ENCODE data around the gene IGF2R.

The IGF2R gene

DNA sequence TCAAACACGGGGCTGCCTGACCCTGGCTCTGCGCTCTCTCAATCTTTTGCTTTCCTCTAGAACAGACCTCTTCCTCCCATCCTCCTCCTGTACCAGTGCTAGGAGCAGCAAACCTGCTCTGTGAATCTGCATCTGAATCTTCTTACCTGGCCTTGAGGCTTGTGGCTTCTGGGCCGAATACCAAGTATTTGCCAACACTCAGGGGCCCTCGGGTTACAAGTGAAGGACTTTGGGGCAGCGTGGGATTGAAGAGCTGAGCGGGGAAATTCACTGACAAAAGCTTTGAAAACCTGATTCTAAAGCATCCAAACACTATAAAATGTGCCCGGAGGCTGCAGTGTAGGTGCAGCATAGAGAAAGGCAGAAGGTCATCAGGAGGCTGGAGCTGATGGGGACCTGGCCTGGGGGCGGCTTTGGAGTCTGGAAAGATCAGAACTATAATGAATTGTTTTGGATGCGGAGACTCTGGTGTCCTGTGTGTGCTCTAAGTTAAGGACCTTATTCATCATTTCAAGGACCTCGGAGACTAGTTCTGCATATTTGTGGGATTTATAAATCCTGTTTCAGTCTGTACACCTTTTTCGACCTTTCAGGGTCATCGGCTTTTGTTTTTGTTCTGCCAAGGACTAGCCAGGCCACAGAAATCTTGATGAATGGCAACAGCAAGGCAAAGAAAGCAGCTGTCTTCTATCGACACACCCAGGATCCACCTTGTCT, 16.4 kb upstream of the IGF2R start:
- TF ChIP-seq EGR1 (IDR thresholded peaks at IDR 0.05) (no peak), CREB1 (IDR thresholded peaks at IDR 0.05; ENCODE audit: low read depth) (no peak), TEAD4 (IDR thresholded peaks at IDR 0.05) (no peak), ZBTB7A (IDR thresholded peaks at IDR 0.05; ENCODE audit: low read depth) (no peak), FOXM1 (IDR thresholded peaks at IDR 0.05; ENCODE audit: borderline replicate concordance, low read depth) (no peak), YY1 (IDR thresholded peaks at IDR 0.05; ENCODE audit: low read depth) (no peak), RAD21 (IDR thresholded peaks at IDR 0.05; ENCODE audit: low read depth) (no peak), EP300 (IDR thresholded peaks at IDR 0.05; ENCODE audit: borderline replicate concordance) (no peak)
- TF ChIP-seq, protein P1, sequence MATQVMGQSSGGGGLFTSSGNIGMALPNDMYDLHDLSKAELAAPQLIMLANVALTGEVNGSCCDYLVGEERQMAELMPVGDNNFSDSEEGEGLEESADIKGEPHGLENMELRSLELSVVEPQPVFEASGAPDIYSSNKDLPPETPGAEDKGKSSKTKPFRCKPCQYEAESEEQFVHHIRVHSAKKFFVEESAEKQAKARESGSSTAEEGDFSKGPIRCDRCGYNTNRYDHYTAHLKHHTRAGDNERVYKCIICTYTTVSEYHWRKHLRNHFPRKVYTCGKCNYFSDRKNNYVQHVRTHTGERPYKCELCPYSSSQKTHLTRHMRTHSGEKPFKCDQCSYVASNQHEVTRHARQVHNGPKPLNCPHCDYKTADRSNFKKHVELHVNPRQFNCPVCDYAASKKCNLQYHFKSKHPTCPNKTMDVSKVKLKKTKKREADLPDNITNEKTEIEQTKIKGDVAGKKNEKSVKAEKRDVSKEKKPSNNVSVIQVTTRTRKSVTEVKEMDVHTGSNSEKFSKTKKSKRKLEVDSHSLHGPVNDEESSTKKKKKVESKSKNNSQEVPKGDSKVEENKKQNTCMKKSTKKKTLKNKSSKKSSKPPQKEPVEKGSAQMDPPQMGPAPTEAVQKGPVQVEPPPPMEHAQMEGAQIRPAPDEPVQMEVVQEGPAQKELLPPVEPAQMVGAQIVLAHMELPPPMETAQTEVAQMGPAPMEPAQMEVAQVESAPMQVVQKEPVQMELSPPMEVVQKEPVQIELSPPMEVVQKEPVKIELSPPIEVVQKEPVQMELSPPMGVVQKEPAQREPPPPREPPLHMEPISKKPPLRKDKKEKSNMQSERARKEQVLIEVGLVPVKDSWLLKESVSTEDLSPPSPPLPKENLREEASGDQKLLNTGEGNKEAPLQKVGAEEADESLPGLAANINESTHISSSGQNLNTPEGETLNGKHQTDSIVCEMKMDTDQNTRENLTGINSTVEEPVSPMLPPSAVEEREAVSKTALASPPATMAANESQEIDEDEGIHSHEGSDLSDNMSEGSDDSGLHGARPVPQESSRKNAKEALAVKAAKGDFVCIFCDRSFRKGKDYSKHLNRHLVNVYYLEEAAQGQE (IDR thresholded peaks at IDR 0.05; ENCODE audit: low read depth), result no peak
- TF ChIP-seq, protein P2, sequence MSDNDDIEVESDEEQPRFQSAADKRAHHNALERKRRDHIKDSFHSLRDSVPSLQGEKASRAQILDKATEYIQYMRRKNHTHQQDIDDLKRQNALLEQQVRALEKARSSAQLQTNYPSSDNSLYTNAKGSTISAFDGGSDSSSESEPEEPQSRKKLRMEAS (IDR thresholded peaks at IDR 0.05), result no peak

DNA sequence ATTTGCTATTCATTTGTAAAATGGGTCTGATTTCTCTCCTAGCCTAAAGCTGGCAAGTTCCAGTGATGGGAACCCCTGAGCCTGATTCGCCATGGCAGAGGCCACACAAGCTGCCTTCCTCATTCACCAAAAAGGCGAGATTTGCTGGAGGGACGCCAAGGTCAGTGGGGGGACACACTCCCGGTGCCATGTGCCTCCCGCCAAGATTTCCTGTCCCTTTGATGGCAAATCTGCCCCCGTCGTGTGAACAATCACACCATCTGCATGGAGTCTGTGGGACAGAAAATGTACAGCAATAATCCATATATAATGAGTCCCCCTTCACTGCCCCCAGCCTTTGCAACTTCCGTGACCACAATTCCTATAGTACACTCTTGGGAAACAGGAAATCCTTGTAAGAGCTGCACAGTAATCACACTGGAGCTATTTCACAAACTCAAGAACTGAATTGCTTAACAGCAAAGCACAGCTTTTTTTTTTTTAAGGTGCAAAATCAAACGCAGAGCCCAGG, 15.7 kb upstream of the IGF2R start:
- TF ChIP-seq CEBPB (IDR thresholded peaks at IDR 0.05), result no peak
- TF ChIP-seq TAF1 (IDR thresholded peaks at IDR 0.05; ENCODE audit: low read depth), result no peak
- no peak for TF ChIP-seq TEAD4 (IDR thresholded peaks at IDR 0.05)
- no peak for TF ChIP-seq FOXM1 (IDR thresholded peaks at IDR 0.05; ENCODE audit: borderline replicate concordance, low read depth)
- no peak for TF ChIP-seq YY1 (IDR thresholded peaks at IDR 0.05; ENCODE audit: low read depth)
- TF ChIP-seq, protein P2 (IDR thresholded peaks at IDR 0.05), result no peak
- no peak for TF ChIP-seq CREB1 (IDR thresholded peaks at IDR 0.05; ENCODE audit: low read depth)
- no peak for TF ChIP-seq ZBTB7A (IDR thresholded peaks at IDR 0.05; ENCODE audit: low read depth)
- TF ChIP-seq TCF12 (IDR thresholded peaks at IDR 0.05; ENCODE audit: low read depth), result no peak
- no peak for TF ChIP-seq EP300 (IDR thresholded peaks at IDR 0.05; ENCODE audit: borderline replicate concordance)
- TF ChIP-seq, protein P1 (IDR thresholded peaks at IDR 0.05; ENCODE audit: low read depth), result no peak
- no peak for TF ChIP-seq EGR1 (IDR thresholded peaks at IDR 0.05)
- TF ChIP-seq RAD21 (IDR thresholded peaks at IDR 0.05; ENCODE audit: low read depth), result no peak
- TF ChIP-seq, protein P3, sequence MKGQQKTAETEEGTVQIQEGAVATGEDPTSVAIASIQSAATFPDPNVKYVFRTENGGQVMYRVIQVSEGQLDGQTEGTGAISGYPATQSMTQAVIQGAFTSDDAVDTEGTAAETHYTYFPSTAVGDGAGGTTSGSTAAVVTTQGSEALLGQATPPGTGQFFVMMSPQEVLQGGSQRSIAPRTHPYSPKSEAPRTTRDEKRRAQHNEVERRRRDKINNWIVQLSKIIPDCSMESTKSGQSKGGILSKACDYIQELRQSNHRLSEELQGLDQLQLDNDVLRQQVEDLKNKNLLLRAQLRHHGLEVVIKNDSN (IDR thresholded peaks at IDR 0.05), result no peak
- no peak for TF ChIP-seq NFIC (IDR thresholded peaks at IDR 0.05)

DNA sequence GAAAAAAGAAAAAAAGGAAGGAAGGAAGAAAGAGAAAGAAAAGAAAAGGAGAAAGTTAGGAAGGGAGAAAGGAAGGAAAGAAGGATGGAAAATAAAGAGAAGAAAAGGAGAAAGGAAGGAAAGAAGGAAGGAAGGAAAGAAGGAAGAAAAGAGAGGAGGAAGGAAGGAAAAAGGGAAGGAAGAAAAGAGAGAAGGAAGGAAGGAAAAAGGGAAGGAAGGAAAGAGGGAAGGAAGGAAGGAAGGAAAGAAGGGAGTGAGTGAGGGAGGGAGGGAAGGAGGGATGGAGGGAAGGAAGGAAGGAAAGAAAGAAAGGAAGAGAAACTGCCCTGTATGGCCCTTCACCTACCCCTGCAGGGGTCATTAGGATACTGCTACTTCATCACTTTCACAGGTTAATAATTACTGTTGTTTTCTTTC, 12.9 kb upstream of the IGF2R start:
- TF ChIP-seq TAF1 (IDR thresholded peaks at IDR 0.05; ENCODE audit: low read depth) (no peak), TEAD4 (IDR thresholded peaks at IDR 0.05) (no peak), YY1 (IDR thresholded peaks at IDR 0.05; ENCODE audit: low read depth) (no peak), TCF12 (IDR thresholded peaks at IDR 0.05; ENCODE audit: low read depth) (no peak), EP300 (IDR thresholded peaks at IDR 0.05; ENCODE audit: borderline replicate concordance) (no peak)
- TF ChIP-seq, protein P2 (IDR thresholded peaks at IDR 0.05), result no peak

DNA sequence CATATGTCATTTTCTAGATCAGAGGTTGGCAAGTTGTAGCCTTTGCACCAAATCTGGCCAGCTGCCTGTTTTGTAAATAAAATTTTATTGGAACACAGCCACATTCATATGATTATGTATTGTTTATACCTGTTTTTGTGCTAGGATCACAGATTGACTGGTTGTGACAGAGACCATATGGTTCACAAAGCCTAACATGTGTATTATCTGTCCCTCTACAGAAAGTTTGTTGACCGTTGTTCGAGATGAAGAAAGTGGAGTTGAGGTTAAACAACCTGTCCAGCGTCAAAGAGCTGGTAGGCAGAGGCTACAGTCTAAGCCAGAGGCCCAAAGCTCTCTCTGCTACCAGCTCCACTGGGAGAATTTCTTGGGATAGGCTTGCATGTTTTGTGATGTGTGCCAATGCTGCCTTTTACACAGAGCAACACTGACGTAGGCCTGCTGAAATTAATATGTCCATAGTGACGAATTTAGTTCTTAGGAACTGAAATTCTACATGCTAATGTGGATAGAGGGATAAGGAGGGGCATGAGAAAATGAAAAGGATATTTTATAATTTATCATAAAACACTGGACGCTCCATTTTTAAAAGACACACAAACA, 11.7 kb upstream of the IGF2R start:
- TF ChIP-seq FOXM1 (IDR thresholded peaks at IDR 0.05; ENCODE audit: borderline replicate concordance, low read depth) (no peak), EGR1 (IDR thresholded peaks at IDR 0.05) (no peak), ZBTB7A (IDR thresholded peaks at IDR 0.05; ENCODE audit: low read depth) (no peak), EP300 (IDR thresholded peaks at IDR 0.05; ENCODE audit: borderline replicate concordance) (no peak), YY1 (IDR thresholded peaks at IDR 0.05; ENCODE audit: low read depth) (no peak), TEAD4 (IDR thresholded peaks at IDR 0.05) (no peak), NFIC (IDR thresholded peaks at IDR 0.05) (no peak), RAD21 (IDR thresholded peaks at IDR 0.05; ENCODE audit: low read depth) (no peak), TCF12 (IDR thresholded peaks at IDR 0.05; ENCODE audit: low read depth) (no peak), TAF1 (IDR thresholded peaks at IDR 0.05; ENCODE audit: low read depth) (no peak), CEBPB (IDR thresholded peaks at IDR 0.05) (no peak)
- TF ChIP-seq, protein P2 (IDR thresholded peaks at IDR 0.05), result no peak
- TF ChIP-seq, protein P3 (IDR thresholded peaks at IDR 0.05), result no peak

All from Ishikawa (cell line).